Measurements from ENCODE around the gene ARSG. TPM values are rescaled to one million over a fixed set of nuclear protein-coding genes. Genes with fewer than 3 reads are reported as not detected.

The ARSG gene
- total and polyA plus RNA-seq, 2 of the 4 experiments (the other 2 are of a cell fraction): 2.9 to 3.0 TPM

GRCh38 chr17:68344701-68345136, 53.4 kb downstream of the ARSG start:
- no peak overlapping the region for H2AFZ ChIP-seq (replicated peaks; ENCODE audit: low read length, poor library complexity)
- POLR2A ChIA-PET (ENCODE audit: unreplicated experiment): interaction anchor here (0.5 kb wide), 1 partner anchor 37 kb away, joined by 11 read pairs; no protein-coding TSS in a partner anchor
- ATAC-seq (ENCODE audit: low read depth): no peak

More at GRCh38 chr17:68344701-68345136, 53.4 kb downstream of the ARSG start:
- dilution Hi-C loops (cut with HindIII; ENCODE audit: low sequenced_read_pairs, unreplicated experiment) (no loop called here), in situ Hi-C loops (cut with MboI; ENCODE audit: low sequenced_read_pairs) (no loop called here), intact Hi-C loops (cut with micrococcal nuclease) (no loop called here)
- H3K79me1 ChIP-seq (ENCODE audit: low read depth in 1 of 2, low read length in 2 of 2): no peaks in the 10 kb centered on the region
- no peaks in the 10 kb centered on the region for H4K20me1 ChIP-seq (ENCODE audit: insufficient read depth, low read length)
- H4K8ac ChIP-seq (ENCODE audit: low read depth in 2 of 2, low read length in 2 of 2): no peak overlapping the region
- no peak overlapping the region for H3K4me3 ChIP-seq (ENCODE audit: insufficient read depth, low read depth, low read length)
- H2BK20ac ChIP-seq (ENCODE audit: low read depth, low read length): no peak overlapping the region
- no peak overlapping the region for H4K91ac ChIP-seq (ENCODE audit: insufficient read depth, low read depth, low read length)
- no peak overlapping the region for H2BK15ac ChIP-seq (ENCODE audit: low read depth, low read length)
- no peak overlapping the region for H3K23ac ChIP-seq (ENCODE audit: low read depth, low read length)
- no peak overlapping the region for H3K14ac ChIP-seq (replicated peaks; ENCODE audit: low read depth, low read length)
- H4K5ac ChIP-seq (ENCODE audit: low read depth, low read length): no peak overlapping the region
- no peaks in the 10 kb centered on the region; the same call in 1 of the 2 replicates for H3K9me1 ChIP-seq (ENCODE audit: insufficient read depth, low read length)
- CTCF ChIA-PET: interaction anchor here (1.6 kb wide), 1 partner anchor 54 kb away, joined by 4 read pairs; no protein-coding TSS in a partner anchor
- no peak overlapping the region for H3K56ac ChIP-seq (ENCODE audit: extremely low read depth, insufficient read depth, low read length)
- no peak overlapping the region for H2BK120ac ChIP-seq (ENCODE audit: low read depth, low read length)
- H2BK5ac ChIP-seq (ENCODE audit: low read depth, low read length, poor library complexity, severe bottlenecking): no peak overlapping the region
- H3K4ac ChIP-seq (ENCODE audit: low read depth, low read length): no peak overlapping the region
- no peaks in the 10 kb centered on the region for H3K36me3 ChIP-seq (ENCODE audit: control insufficient read depth, insufficient read depth, low read length)
- no peak overlapping the region for H2AK5ac ChIP-seq (ENCODE audit: low read depth, low read length)
- BruUV-seq (replicated peaks): no TSS peak
- H3K9ac ChIP-seq (ENCODE audit: low read depth, low read length): no peak overlapping the region
- H3K4me1 ChIP-seq (ENCODE audit: control insufficient read depth, insufficient read depth, low read length): no peaks in the 10 kb centered on the region
- no peak overlapping the region for H2AK9ac ChIP-seq (replicated peaks; ENCODE audit: low read depth, low read length, poor library complexity)
- TF ChIP-seq MAZ (IDR thresholded peaks at IDR 0.05; ENCODE audit: borderline replicate concordance, low read depth, low read length): no peak
- no peak for TF ChIP-seq POLR2A (IDR thresholded peaks at IDR 0.05; ENCODE audit: low read depth, low read length)
- TF ChIP-seq MXI1 (IDR thresholded peaks at IDR 0.05; ENCODE audit: borderline replicate concordance, low read depth, low read length): no peak
- no peak for TF ChIP-seq NFE2L2 (IDR thresholded peaks at IDR 0.05; ENCODE audit: low read depth, low read length)
- TF ChIP-seq BHLHE40 (IDR thresholded peaks at IDR 0.05; ENCODE audit: low read depth, low read length): no peak
- no peak for TF ChIP-seq RAD21 (IDR thresholded peaks at IDR 0.05; ENCODE audit: low read length)
- no peak for TF ChIP-seq MAFK (IDR thresholded peaks at IDR 0.05; ENCODE audit: low read depth, low read length)
- no peak for TF ChIP-seq RCOR1 (IDR thresholded peaks at IDR 0.05; ENCODE audit: insufficient replicate concordance, low read length)
- no peak overlapping the region for H3K4me2 ChIP-seq (ENCODE audit: low read depth, low read length)
- H3K9me3 ChIP-seq (ENCODE audit: control insufficient read depth, insufficient read depth, low read length): no peaks in the 10 kb centered on the region
- H3K18ac ChIP-seq (ENCODE audit: low read depth, low read length): no peak overlapping the region
- H3K27ac ChIP-seq (ENCODE audit: insufficient read depth, low read length): no peak overlapping the region
- 17% methylated on average over 1 of the region's 4 CpGs; no CpG with 5 or more reads in 1 of the 2 experiments for WGBS, 2 experiments (ENCODE audit: extremely low coverage in 2 of 2, insufficient read length in 1 of 2)
- no peak for DNase-seq
- H3K27me3 ChIP-seq (ENCODE audit: control insufficient read depth, insufficient read depth, low read length): no peaks in the 10 kb centered on the region

Data from IMR-90 (cell line).